ENCODE measurements around the gene SETD6.

GRCh38 chr16:58488531-58488930 is 26.8 kb upstream of the SETD6 start:
- TF ChIP-seq CTCF (IDR thresholded peaks at IDR 0.05) (no peak), POLR2A (IDR thresholded peaks at IDR 0.05) (no peak)

Data from thyroid gland (tissue), 4 donors.